GM18502 (cell line): ENCODE measurements around the gene WNT1.

ENCODE experiments used
- ATAC-seq: cut with Tn5 transposase; IDR thresholded peaks from one replicate; pipeline ENCODE4 v1.9.1; 2021; ENCODE audit warnings: mild to moderate bottlenecking; ENCODE audit not compliant: unreplicated experiment, poor library complexity

WNT1 gene

DNA sequence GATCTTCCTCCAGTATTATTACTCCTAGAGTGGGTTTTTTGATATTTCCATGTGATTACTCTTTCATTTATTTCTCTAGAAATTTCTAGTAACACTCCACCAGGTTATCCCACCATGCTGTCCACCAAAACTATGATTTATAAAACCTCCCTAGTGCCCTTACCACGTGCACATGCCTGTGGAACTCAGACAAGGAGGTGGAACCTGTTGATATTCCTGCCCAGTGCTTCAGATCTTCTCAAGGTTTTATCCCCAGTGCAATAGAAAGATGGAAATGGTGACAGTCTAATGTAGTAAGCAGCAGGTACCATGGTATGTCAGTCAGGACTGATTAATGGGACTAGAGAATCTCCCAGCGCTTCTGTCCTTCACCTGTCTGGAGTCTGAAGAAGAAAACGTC is 17.3 kb upstream of the WNT1 start:
- no peak for ATAC-seq

DNA sequence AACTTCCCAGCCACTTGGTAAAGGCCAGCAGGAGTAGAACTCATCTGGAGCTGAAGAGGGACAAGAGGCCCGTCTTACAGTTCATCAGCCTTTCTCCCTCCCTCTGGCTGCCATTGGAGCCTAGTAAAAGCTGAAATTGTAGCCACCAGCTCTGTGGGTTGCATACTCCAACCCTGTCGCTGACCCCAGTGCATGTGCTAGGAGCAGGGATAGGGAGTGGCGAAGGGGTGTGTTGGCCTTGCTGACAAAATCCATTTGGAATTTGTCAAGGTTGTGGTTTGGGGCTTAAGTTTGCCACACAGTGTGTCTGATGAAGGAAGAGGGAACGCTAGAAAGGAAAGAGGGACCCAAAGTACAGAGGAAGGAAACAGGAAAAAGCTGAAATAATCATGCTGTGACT is 16.8 kb upstream of the WNT1 start:
- no peak for ATAC-seq

DNA sequence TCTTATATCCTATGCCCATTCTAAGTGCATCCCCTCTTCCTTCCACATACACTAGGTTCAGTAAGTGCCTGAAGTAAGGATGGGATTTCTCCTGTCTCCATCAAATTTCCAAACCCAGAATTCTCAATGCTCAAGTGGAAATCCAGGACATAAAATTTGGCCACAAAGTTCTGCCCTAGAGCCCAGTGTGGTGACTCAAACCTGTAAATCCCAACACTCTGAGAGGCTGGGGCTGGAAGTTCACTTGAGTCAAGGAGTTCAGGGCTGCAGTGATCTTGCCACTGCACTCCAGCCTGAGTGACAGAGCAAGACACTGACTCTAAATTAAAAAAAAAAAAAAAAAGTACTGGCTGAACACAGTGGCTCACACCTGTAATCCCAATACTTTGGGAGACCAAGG is 16.3 kb upstream of the WNT1 start:
- no peak for ATAC-seq

DNA sequence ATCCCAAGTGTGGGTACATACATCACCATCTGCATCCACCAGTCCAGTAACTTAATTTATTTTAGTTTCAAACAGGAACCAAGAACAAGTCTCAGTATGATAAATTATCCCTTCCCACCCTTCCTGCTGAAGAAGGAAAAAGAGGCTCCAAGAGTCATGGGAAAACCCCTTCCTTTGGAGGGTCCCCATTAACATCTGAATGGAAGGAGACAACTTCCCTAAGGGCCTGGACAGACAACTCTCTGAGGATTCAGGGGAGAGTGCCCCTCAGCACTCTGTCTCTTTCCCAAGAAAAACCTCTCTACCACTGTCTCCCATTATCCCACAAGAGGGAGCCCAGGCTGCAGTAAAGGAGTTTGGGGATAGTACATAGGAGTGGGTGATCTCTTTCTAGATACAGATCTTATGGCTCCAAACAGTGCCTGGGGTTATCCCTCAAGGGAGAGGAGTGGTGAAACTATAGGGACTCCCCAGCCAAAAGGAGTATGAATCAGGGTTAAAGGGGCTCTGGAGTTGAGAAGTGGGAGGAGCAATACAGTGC is 12.8 kb upstream of the WNT1 start:
- ATAC-seq: no peak

DNA sequence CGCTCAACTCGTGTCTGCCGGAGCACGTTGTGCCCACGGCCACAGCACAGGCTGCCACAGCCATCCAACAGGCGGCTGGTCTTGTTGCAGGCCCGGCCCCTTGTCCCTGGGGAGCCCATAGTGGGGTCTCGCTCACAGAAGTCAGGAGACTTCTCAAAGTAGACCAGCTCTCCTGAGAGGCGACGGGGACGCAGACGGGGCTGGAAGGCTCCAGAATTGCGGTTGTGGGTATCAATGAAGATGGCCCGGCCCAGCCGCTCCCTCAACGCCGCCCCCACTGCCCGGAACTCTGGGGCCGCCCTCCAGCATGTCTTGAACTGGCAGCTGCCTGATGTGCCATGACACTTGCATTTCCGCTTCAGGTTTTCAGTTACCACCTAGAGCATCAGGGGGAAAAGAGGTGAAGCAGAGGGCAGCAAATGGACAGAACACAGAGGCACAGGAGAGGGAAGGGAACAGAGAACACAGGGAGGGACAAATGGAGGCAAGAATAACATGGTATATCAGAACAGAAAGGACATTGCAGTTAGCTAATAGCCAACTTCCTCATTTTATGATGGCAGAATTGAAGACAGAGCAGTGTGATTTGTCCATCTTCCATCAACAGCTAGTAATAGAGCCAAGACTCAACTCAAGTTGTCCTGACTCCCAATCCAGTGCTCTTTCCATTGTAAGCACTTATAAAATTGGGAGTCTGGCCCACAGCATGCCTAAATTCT is 11.8 kb upstream of the WNT1 start:
- no peak for ATAC-seq

DNA sequence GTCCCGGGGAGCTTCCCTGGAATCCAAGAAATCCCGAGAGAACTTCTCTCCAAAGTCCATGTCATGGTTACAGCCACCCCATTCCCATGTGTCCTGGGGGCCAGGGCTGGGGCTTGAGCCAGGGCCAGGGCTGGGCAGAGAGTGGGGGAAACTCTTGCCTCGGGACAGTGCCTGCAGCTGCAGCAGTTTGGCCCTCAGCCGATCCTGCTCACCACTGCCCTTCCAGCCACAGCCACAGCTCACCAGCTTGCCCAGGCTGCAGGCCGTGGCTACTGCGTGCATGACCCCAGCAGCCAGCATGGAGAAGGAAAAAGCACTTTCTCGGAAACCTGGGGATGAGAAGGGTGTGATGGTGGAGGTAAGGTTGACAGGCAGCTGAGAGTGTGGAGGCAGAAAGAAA is 10.1 kb upstream of the WNT1 start:
- no peak for ATAC-seq

DNA sequence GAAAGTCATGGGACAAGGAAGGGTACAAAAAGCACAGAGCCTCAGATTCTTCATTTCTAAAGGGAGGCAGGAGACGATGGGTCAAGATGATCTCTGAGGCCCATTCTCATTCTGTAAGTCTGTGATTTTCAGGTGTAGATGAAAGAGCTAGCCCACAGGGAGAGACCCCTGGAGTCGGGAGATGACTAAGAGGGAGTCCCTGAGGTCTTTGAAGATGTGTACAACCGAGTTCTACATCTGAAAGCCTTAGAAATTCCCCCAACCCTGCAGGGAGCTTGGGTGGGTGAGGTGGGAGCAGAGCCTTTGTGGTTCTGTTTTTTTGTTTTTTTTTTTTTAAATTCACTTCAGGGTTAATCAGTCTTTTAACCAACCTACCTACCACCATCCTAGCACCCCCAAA is 9.7 kb upstream of the WNT1 start:
- no peak for ATAC-seq

DNA sequence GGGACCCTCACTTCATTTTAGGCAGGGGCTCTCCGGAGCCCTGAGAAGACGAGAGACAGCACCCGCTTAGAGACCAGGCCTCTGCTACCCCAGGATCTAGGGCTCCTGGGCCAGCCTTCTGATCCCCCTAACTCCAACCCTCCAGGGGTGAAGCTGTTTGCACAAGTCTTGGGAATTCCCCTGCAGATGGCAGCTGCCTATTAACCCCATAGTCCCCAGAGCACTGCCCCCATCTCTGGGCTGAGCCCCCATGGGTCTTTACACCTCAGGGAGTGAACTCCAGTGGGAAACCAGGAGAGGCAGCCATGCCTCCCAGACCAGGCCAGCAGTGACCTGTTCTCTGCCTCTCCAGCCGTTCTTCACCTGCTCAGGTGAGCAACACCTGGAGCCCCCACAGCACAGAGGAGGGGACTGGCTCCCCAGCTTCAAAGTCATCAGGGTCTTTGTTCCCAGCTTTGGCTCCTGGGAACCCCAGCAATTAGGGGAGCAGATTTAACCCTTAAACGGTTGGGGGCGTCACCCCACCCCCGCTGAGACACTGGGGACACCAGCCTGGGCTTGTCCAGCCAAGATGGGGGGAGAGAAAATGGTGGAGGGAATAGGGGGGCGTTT is 8.9 kb upstream of the WNT1 start:
- no peak for ATAC-seq

DNA sequence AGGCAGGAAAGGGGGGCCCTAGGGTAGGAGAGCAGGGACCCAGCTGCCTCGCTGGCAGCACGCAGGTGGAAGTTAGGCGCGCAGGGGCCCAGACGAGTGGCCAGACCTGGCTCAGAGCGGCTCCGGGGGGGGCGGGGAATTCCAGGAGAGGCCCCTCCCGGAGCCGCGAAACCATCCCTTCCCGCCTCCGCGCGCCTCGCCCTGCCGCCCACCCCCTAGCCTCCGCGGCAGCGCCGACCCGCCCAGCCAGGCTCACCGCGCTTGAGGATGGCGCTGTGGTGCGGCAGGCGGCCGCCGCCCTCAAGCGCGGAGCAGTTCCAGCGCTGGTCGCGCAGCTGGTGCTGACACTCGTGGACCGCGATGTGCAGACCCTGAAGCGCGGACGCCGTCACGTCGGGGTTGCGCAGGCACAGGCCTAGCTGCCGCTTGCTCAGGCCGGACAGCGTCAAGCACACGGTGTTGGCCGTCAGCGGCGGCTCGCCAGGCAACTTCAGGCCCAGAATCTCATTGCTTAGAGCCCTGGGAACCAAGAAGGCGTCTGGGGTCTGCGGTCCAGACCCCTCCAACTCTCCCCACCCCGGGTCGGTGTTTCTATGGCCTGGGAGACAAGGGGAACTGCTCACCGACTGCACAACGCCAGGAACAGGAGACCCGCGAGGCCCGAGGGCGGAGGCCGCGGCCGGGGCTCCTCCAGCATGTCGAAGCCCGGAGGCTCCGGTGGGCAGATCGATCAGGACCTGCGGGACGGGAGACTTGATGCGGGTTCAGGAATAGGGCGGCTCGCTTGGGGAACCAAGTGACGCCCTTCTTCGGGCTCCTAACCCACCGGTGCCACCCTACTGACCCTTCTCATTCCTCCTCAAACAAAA is 8.1 kb upstream of the WNT1 start:
- no peak for ATAC-seq

DNA sequence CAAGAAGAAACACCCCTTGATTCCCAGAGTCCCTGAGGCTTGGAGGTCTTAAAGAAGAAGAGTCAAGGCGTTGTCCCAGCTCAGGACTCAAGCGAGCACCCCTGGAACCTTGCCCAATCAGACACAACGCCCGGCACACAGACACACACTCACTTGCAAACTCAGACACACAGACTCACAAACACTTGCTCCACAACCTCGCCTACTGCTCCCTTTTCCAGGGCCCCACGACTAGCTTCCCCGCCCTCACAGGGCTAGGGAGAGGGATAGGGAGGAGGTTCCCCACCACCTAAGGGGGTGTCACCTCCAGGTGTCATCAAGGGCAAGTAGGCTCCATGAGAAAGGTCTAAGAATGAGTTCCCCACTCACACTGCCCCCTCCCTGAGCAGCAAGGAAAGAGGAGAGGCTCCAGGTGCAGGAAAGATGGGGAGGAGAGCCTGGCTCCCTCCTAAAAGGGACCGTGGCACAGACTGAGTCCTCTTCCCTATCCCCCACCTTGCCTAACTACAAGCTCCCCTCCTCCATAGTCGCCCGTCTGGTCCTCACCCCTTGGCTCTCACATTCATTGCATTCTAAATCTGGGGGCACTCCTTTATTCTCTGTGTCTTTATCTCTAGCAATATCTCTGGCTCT is 7.3 kb upstream of the WNT1 start:
- no peak for ATAC-seq

DNA sequence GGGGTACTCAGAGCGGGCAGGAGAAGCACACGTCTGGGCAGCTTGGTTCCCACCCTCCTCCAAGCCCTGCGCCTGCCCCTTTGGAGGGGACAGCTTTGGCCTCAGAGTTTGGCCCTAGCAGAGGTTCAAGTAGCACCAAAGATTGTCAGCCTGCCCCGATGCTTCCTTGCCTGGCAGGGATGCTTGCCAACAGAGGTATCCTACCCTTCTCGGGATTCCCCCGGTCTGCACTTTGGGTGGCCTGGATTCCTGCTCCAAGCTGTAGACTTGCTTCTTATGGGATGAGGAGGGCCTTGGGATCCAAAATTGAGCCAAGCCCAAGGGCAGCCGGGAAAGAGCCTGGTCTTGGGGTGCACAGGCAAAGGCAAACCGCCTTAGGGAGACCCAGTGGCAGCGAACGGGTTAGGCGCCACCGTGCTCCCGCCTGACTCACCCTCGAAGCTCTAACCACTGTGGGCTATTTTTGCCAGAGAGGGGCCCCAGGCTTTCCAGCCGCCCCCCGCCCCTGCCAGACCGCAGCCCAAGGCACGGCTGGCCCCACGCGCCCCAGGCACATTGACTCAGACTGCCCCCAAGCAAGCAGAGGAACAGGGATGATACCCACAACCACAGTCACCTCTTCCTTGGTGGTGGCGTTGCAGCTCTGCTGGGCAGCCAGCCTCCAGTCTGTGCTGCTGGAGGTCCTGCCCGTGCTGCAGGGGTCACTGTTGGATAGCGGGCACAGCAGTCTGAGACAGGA is 5.7 kb upstream of the WNT1 start:
- ATAC-seq: no peak

DNA sequence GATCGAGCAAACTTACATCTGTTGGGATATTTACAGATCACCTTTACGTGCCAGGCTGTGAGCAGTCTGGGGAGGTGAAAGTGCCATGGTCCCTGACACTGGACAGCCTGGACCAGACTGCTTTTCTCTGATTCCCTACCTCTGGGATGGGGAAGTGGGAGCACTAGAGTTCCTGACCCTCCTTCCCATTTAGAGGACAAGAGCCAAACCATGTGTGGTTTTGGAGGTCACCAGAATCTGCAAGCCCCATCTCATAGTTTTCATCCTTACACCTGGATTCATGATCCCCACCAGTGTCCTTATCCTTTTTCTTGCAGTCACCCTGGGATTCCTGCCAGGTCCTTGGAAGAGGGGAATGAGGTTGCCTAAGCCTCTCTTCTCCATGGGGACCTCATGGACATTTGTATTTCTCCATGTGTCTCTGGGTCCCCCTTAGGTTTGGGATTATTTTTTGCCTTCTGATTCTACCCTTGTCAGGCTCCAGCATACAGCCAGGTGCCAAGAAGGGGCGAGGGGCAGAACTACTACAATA is 5.1 kb upstream of the WNT1 start:
- ATAC-seq: no peak

DNA sequence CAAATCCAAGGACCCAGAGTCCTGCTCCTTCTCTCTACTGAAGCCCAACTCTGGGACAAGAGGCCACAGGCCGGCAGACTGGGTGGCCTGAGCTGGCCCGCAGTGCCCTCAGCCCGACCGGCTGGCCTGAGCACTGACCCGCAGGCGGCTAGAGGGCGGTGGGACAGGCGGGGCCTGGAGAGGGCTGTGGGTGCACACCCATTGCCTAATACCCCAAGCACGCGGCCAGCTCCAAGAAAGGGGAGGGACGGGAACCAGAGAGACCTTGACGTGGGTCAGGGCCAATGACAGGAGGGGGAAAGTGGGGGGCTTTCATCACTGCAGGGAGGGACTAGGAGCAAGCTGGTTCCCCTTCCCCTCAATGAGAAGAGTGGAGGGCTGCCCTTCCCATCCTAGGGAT is 4.6 kb upstream of the WNT1 start:
- no peak for ATAC-seq

DNA sequence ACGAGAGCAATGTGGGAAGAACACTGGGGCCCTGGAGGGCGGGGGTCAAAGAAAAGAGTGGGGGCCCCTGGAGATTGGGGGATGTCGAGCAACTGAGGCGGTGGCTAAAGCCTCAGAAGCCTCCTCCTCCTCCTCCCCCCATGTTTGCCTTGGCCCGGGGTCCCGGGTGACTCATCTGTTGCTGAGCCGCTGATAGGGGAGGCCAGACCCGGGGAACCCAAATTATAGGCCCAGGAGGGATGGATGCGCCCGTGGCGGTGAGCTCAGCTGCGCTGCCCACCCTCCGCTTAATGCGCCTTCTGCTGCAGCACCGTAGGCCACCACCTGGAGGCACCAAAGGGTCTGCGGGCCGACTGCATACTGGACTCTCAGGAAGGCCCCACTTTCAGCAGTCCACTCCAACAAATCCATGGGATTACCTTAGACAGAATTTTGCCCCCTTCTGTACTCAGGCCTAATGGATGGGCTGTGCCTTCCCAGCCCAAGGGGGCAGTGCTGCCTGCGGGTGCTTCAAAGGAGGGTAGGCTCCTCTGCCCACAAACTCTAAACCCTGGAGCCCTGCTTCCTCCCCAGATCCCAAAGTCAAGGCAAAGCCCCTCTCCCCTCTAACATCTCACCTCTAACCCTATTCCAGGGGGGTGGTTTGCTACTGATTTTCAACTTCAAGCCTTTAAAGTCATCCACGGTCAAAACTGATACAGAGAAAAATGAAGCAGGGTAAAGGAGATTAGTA is 4.0 kb upstream of the WNT1 start:
- no peak for ATAC-seq

DNA sequence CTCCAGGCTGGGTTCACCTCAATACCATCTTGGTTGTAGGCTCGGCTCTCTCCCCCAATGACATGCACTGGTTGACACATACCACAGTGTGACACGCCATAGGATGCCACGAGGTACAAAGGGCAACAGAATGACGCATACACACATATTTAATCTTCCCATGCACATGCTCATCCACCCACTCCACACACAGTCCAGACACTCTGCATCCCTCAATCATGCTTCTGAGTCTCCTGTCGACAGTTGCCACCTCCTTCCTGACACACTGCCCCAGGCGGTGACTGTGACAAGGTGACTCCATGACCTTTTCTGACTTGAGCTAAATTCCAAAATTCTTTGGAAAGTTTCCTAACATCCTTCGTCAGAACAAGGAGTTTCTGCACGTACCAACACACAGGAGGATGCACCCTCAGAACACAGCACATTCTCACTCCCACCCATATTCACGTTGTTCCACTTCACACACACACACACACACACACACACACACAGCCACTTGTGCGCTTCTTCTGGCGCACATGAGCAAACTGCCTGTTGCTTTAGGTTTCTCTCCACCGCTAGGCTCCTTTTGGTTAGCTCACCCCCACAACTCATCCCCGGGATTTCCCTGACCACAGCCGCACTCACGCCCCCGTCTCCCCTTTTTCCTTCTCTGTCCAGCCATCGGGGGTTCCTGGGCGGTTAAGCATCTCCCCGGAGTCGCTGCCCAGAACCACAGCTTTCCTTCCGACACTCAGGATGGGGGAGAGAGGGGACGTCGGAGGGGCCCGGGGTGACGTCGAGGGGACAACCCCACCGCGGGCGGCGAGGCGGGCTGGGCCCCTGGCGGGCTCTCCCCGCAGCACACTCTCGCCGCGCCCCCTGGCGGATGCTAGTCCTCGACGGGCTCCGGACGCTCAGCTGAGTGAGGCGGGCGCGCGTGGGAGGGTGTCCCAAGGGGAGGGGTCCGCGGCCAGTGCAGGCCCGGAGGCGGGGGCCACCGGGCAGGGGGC is 536 bp upstream of the WNT1 start:
- no peak for ATAC-seq

DNA sequence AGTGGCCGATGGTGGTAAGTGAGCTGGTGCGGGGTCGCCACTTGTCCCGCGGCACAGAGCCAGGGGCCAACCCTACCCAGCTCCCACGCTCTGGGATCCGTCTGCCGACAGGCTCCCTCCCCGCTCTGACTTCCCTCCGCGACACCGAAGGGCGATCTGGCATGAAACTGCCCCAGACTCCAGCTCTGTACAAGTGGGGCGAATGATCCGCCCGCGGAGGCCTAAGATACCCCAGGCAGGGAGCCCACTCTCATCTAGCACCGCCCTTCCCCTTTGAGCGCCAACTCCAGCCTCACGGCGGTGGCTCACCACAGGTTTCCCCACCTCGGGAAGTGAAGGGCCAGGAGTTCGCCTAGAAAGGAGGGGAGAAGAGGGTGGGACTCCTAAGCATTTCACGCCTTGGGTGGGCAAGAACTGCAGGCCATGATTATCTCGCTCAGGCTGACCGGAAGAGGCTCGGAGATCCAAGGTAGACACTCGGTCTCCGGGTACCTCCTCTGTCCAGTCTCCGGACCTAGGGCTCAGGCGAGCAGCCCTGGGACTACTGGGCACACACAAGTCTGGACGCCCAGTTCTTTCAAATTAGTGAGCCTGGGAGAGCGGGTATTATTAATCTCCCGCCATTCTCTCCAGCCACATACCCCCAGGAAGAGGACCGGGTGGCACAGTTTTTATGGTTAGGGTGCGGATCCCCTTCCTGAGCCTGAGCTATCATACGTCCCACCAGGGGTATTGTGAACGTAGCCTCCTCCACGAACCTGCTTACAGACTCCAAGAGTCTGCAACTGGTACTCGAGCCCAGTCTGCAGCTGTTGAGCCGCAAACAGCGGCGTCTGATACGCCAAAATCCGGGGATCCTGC is 849 bp downstream of the WNT1 start:
- ATAC-seq: no peak
